K562 (cell line): ENCODE results near the gene USP38. TPM values are rescaled to one million over a fixed set of nuclear protein-coding genes. Genes with fewer than 3 reads are reported as not detected.

Source experiments
- ATAC-seq: fragments of 200-7000 bp; cut with Tn5 transposase; 3 replicates; pipeline ENCODE4 v1.9.1; 2020; ENCODE audit warnings: moderate library complexity
- BruUV-seq: library from RNA; stranded (reverse); fragments of 400-500 nt; replicated peaks from 2 replicates; lab custom pipeline; 2021; lab: Mats Ljungman, UMichigan
- CTCF ChIA-PET: fragments of 300-600 bp; formaldehyde crosslinking; extraction: SDS; loops from one replicate; lab custom pipeline; 2021; ENCODE audit warnings: low intra/inter-chr PET ratio; lab: Yijun Ruan, JAX
- POLR2A ChIA-PET: fragments of 300-600, 350-650 bp; sonication (Branson Sonifier 250); formaldehyde crosslinking; extraction: SDS; loops from one replicate; lab custom pipeline; 2021; ENCODE audit warnings: antibody characterized with exemption, inconsistent platforms; lab: Yijun Ruan, JAX
- DNase-seq, 4 experiments: peaks; one replicate each; pipeline versions ENCODE4 v3.0.0 to v3.0.0-alpha.2; 2011 to 2018; ENCODE audit warnings: low spot score in 3 of 4, mixed read lengths in 3 of 4; ENCODE audit errors: extremely low read depth in 1 of 4
- FAIRE-seq: peaks from 2 replicates; lab custom pipeline; 2011; peaks lifted over from hg19 to GRCh38; lab: Jason Lieb, UNC
- H2AFZ ChIP-seq: 2 replicates; pipeline ENCODE4 v1.6.0; 2011; ENCODE audit warnings: low read depth, low read length, control low read depth, inconsistent platforms
- H3K27ac ChIP-seq: fragments of 200-600 bp; 3 replicates; pipeline ENCODE4 v1.8.0; 2011; ENCODE audit warnings: low read depth, mild to moderate bottlenecking, control low read depth, inconsistent platforms, low read length, moderate library complexity, mixed read lengths; ENCODE audit errors: extremely low read depth
- H3K27me3 ChIP-seq, 2 experiments: fragments of 300-600 bp in 1 of 2; 2 replicates in 1 of 2; 3 replicates in 1 of 2; pipeline versions ENCODE4 v1.6.0 to v1.8.0; 2011; ENCODE audit warnings: inconsistent platforms in 2 of 2, low read length in 2 of 2, mild to moderate bottlenecking in 1 of 2, mixed read lengths in 1 of 2, moderate library complexity in 1 of 2; ENCODE audit not compliant: control insufficient read depth in 2 of 2, insufficient read depth in 2 of 2
- H3K36me3 ChIP-seq: fragments of 300-600 bp; 3 replicates; pipeline ENCODE4 v1.8.0; 2011; ENCODE audit warnings: mild to moderate bottlenecking, low read length, inconsistent platforms; ENCODE audit not compliant: control insufficient read depth, insufficient read depth
- H3K4me1 ChIP-seq, 2 experiments: fragments of 200-600 bp in 1 of 2; replicated peaks in 1 of 2; 2 replicates in 1 of 2; 3 replicates in 1 of 2; pipeline versions ENCODE4 v1.5.1 to v1.8.0; 2011; ENCODE audit warnings: inconsistent platforms in 2 of 2, low read length in 2 of 2, mild to moderate bottlenecking in 1 of 2, mixed read lengths in 1 of 2, moderate library complexity in 1 of 2; ENCODE audit not compliant: control insufficient read depth in 2 of 2, insufficient read depth in 2 of 2
- H3K4me2 ChIP-seq: 2 replicates; pipeline ENCODE4 v1.6.1; 2011; ENCODE audit warnings: low read length, control low read depth, inconsistent platforms, mixed read lengths; ENCODE audit not compliant: insufficient read depth
- H3K4me3 ChIP-seq: fragments of 200-600 bp; sonication (generic), shearing (Covaris generic); 2 replicates; pipeline ENCODE4 v1.5.1; 2016; ENCODE audit warnings: control low read depth, inconsistent platforms
- H3K79me2 ChIP-seq: fragments of 200-600 bp; 3 replicates; pipeline ENCODE4 v1.8.0; 2011; ENCODE audit warnings: low read length, inconsistent platforms; ENCODE audit not compliant: control insufficient read depth, insufficient read depth
- H3K9ac ChIP-seq, 2 experiments: 2 replicates each; pipeline versions ENCODE4 v1.6.0 to v1.6.1; 2011; ENCODE audit warnings: low read depth in 2 of 2, low read length in 2 of 2, control low read depth in 1 of 2, inconsistent platforms in 1 of 2, mild to moderate bottlenecking in 1 of 2, mixed read lengths in 1 of 2; ENCODE audit not compliant: insufficient read depth in 1 of 2
- H3K9me1 ChIP-seq: one replicate; pipeline ENCODE4 v1.6.0; 2011; ENCODE audit warnings: inconsistent platforms, mild to moderate bottlenecking, low read length, moderate library complexity; ENCODE audit not compliant: control insufficient read depth, insufficient read depth
- H3K9me3 ChIP-seq: replicated peaks from 2 replicates; pipeline ENCODE4 v1.5.1; 2011; ENCODE audit warnings: low read depth, low read length, inconsistent platforms; ENCODE audit not compliant: control insufficient read depth, insufficient read depth
- H4K20me1 ChIP-seq: replicated peaks from 2 replicates; pipeline ENCODE4 v1.6.1; 2011; ENCODE audit warnings: low read length, inconsistent platforms, mixed read lengths; ENCODE audit not compliant: control insufficient read depth, insufficient read depth
- GTF2F1 ChIP-seq: IDR thresholded peaks from 2 replicates; pipeline ENCODE4 v1.6.1; 2011; ENCODE audit warnings: low read depth, low read length, improper control_type of control experiment
- KAT2B ChIP-seq: IDR thresholded peaks from one replicate; pipeline ENCODE4 v1.6.1; 2012; ENCODE audit warnings: low read depth, mild to moderate bottlenecking, control low read depth, inconsistent platforms, low read length, moderate library complexity
- NUFIP1 ChIP-seq: fragments of 450-650 bp; IDR thresholded peaks from 2 replicates; pipeline ENCODE4 v1.6.1; 2018; ENCODE audit not compliant: partially characterized antibody
- PHF8 ChIP-seq: fragments of 200-600 bp; sonication (generic); IDR thresholded peaks from 2 replicates; pipeline ENCODE4 v1.6.1; 2012; ENCODE audit warnings: mixed run types, mild to moderate bottlenecking, inconsistent platforms, low read length, moderate library complexity, borderline replicate concordance
- TGIF2 ChIP-seq: sonication (generic); formaldehyde crosslinking; IDR thresholded peaks from 2 replicates; pipeline ENCODE4 v1.8.1; 2022; ENCODE audit warnings: mild to moderate bottlenecking, missing genetic modification reagents, moderate library complexity
- U2AF1 ChIP-seq: fragments of 200-400 bp; formaldehyde crosslinking; optimal IDR thresholded peaks from 2 replicates; pipeline ENCODE3; 2017; ENCODE audit warnings: mild to moderate bottlenecking, low read depth, low read length, moderate library complexity
- ZFX ChIP-seq: sonication (generic); formaldehyde crosslinking; IDR thresholded peaks from 2 replicates; pipeline ENCODE4 v1.8.0; 2022; ENCODE audit warnings: mild to moderate bottlenecking, missing genetic modification reagents, moderate library complexity
- ZNF384 ChIP-seq: IDR thresholded peaks from 2 replicates; pipeline ENCODE4 v1.6.1; 2012; ENCODE audit warnings: low read depth, low read length, improper control_type of control experiment
- ZNF639 ChIP-seq, 2 experiments: fragments of 200-800 bp in 1 of 2; sonication (Bioruptor generic) in 1 of 2; sonication (generic) in 1 of 2; formaldehyde crosslinking in 1 of 2; IDR thresholded peaks in 1 of 2; conservative IDR thresholded peaks in 1 of 2; 2 replicates each; pipeline versions ENCODE4 v1.5.0 to v1.6.1; 2016 to 2020; ENCODE audit warnings: missing compliant biosample characterization in 1 of 2, missing genetic modification characterization in 1 of 2, missing genetic modification reagents in 1 of 2
- ZNF696 ChIP-seq: fragments of 250-450 bp; sonication (Bioruptor Pico); conservative IDR thresholded peaks from 2 replicates; pipeline ENCODE4 v1.4.0; 2020; ENCODE audit warnings: mild to moderate bottlenecking, moderate library complexity
- WGBS: fragments of 100-300 bp; shearing (Covaris generic); methylation state at CpG from one replicate; pipeline ENCODE4 v1.1.6; 2016; ENCODE audit warnings: low coverage, mixed read lengths; ENCODE audit not compliant: insufficient coverage; ENCODE audit errors: missing lambda C conversion rate; 5-methylcytosine and 5-hydroxymethylcytosine counted together
- in situ Hi-C: fragments of 300-500 bp; cut with MboI; formaldehyde crosslinking; loops from 4 replicates; pipeline ENCODE4 v1.15.0; 2018; ENCODE audit warnings: inconsistent platforms, mixed read lengths
- intact Hi-C: fragments of 100-400 bp; cut with micrococcal nuclease; formaldehyde crosslinking; loops from 2 replicates; pipeline ENCODE4 v1.14.2; 2022
- polyA plus RNA-seq, 8 experiments: library from polyadenylated mRNA; depleted of rRNA in 4 of 8; stranded (reverse) in 5 of 8; unstranded in 3 of 8; fragments of >200 nt; fragmentation: Nextera tagmentation in 2 of 8; fragmentation: Illumina TruSeq in 1 of 8; extraction: Ambion mirVana in 2 of 8; extraction: Trizol in 1 of 8; gene quantifications; 2 replicates each; pipeline versions ENCODE4 v1.2.1 to v1.2.3, GENCODE V29; 2011 to 2014; ENCODE audit warnings: inconsistent platforms in 1 of 8, missing spikeins in 1 of 8
- total RNA-seq, 7 experiments: library from RNA; depleted of rRNA in 6 of 7; stranded (reverse); fragments of >200 nt in 6 of 7; fragmentation: Illumina TruSeq in 2 of 7; extraction: Trizol in 2 of 7; gene quantifications; 2 replicates each; pipeline versions ENCODE4 v1.2.1 to v1.2.3, GENCODE V29; 2011 to 2021; ENCODE audit warnings: low replicate concordance in 1 of 7

The USP38 gene
- total and polyA plus RNA-seq, 9 of the 15 experiments (the other 6 are each of a cell fraction or from before 2014, with no cell fraction given): 4.2 to 20.6 (median 11.2) TPM

GRCh38 chr4:143224255-143224654, 39.5 kb downstream of the USP38 start:
- H3K4me3 ChIP-seq: no peak overlapping the region
- no peaks in the 10 kb centered on the region for H3K4me1 ChIP-seq
- no peaks in the 10 kb centered on the region for H3K9me3 ChIP-seq
- 79% methylated on average over 1 of the region's 1 CpG for WGBS
- H3K4me2 ChIP-seq: no peak overlapping the region
- DNase-seq: no peak
- no peaks in the 10 kb centered on the region for H4K20me1 ChIP-seq
- H3K9ac ChIP-seq: no peak overlapping the region
- ATAC-seq: no peak
- intact Hi-C loops (no loop called here), in situ Hi-C loops (no loop called here)
- FAIRE-seq: no peak
- no peak overlapping the region for H2AFZ ChIP-seq
- no TSS peak for BruUV-seq
- POLR2A ChIA-PET: interaction anchor here (0.6 kb wide), 1 partner anchor 19 kb away, joined by 3 read pairs; no protein-coding TSS in a partner anchor
- TF ChIP-seq ZNF696 (CRISPR knock-in tag) (no peak), PHF8 (no peak), KAT2B (no peak), NUFIP1 (no peak), ZFX (no peak), TGIF2 (no peak), ZNF639 (CRISPR knock-in tag; conservative IDR thresholded peaks at IDR 0.05 in 1 of 2, IDR thresholded peaks at IDR 0.05 in 1 of 2) (no peak), GTF2F1 (no peak), U2AF1 (no peak), ZNF384 (no peak)
- CTCF ChIA-PET: no interaction called here
- H3K79me2 ChIP-seq: no peaks in the 10 kb centered on the region
- H3K9me1 ChIP-seq: no peaks in the 10 kb centered on the region
- no peak overlapping the region for H3K27ac ChIP-seq
- no peaks in the 10 kb centered on the region for H3K27me3 ChIP-seq
- H3K36me3 ChIP-seq: peaks cover 18% of the 10 kb centered on the region; the same call in 1 of the 3 replicates
